ENCODE data around the gene ALOX12B.

- TF ChIP-seq POLR2A (IDR thresholded peaks at IDR 0.05; ENCODE audit: low read depth, low read length) (no peak), TAF1 (IDR thresholded peaks at IDR 0.05; ENCODE audit: borderline replicate concordance, low read depth, low read length) (no peak), POLR2AphosphoS5 (IDR thresholded peaks at IDR 0.05; ENCODE audit: low read depth, low read length) (no peak)
Measured at GRCh38 chr17:8072341-8072728, 15.2 kb downstream of the ALOX12B start.
